Keratinocyte (primary cell): ENCODE measurements around the gene STK4. TPM values are rescaled to one million over a fixed set of nuclear protein-coding genes. Genes with fewer than 3 reads are reported as not detected.

ENCODE experiments used
- DNase-seq: peaks from one replicate; pipeline ENCODE4 v3.0.0-alpha.2; 2011; ENCODE audit warnings: low read depth, missing footprints, low spot score
- FAIRE-seq: peaks from 2 replicates; lab custom pipeline; 2011; peaks lifted over from hg19 to GRCh38; lab: Jason Lieb, UNC
- H2AFZ ChIP-seq: 2 replicates; pipeline ENCODE4 v1.6.0; 2012; ENCODE audit warnings: low read length, control low read depth, inconsistent platforms; ENCODE audit not compliant: control insufficient read depth
- H3K27ac ChIP-seq: 2 replicates; pipeline ENCODE4 v1.5.1; 2011; ENCODE audit warnings: low read length; ENCODE audit not compliant: control insufficient read depth, insufficient read depth
- H3K27me3 ChIP-seq: 3 replicates; pipeline ENCODE4 v1.6.0; 2011; ENCODE audit warnings: low read length; ENCODE audit not compliant: control insufficient read depth, insufficient read depth; ENCODE audit errors: extremely low read depth
- H3K36me3 ChIP-seq, 2 experiments: 2 replicates in 1 of 2; 3 replicates in 1 of 2; pipeline ENCODE4 v1.5.1; 2011; ENCODE audit warnings: low read length in 2 of 2, mild to moderate bottlenecking in 1 of 2; ENCODE audit not compliant: control insufficient read depth in 2 of 2, insufficient read depth in 2 of 2; ENCODE audit errors: extremely low read depth in 1 of 2
- H3K4me1 ChIP-seq: 3 replicates; pipeline ENCODE4 v1.5.1; 2011; ENCODE audit warnings: low read length; ENCODE audit not compliant: control insufficient read depth, insufficient read depth; ENCODE audit errors: extremely low read depth
- H3K4me2 ChIP-seq: 3 replicates; pipeline ENCODE4 v1.6.0; 2011; ENCODE audit warnings: low read depth, low read length; ENCODE audit not compliant: control insufficient read depth, insufficient read depth; ENCODE audit errors: extremely low read depth
- H3K4me3 ChIP-seq, 3 experiments: fragments of 200-600 bp in 1 of 3; sonication (generic) in 1 of 3; 2 replicates in 2 of 3; 3 replicates in 1 of 3; pipeline ENCODE4 v1.5.1; 2011 to 2016; ENCODE audit warnings: low read length in 3 of 3, mild to moderate bottlenecking in 3 of 3, control low read depth in 2 of 3, inconsistent platforms in 1 of 3, low read depth in 1 of 3, mixed read lengths in 1 of 3, mixed run types in 1 of 3, moderate library complexity in 1 of 3; ENCODE audit not compliant: control insufficient read depth in 2 of 3, insufficient read depth in 2 of 3; ENCODE audit errors: extremely low read depth in 1 of 3
- H3K79me2 ChIP-seq: 2 replicates; pipeline ENCODE4 v1.6.0; 2012; ENCODE audit warnings: low read length; ENCODE audit not compliant: control insufficient read depth, insufficient read depth
- H3K9ac ChIP-seq: 3 replicates; pipeline ENCODE4 v1.6.0; 2011; ENCODE audit warnings: low read length; ENCODE audit not compliant: control insufficient read depth, insufficient read depth; ENCODE audit errors: extremely low read depth
- H3K9me1 ChIP-seq: 3 replicates; pipeline ENCODE4 v1.6.0; 2011; ENCODE audit warnings: low read length; ENCODE audit not compliant: control insufficient read depth, insufficient read depth; ENCODE audit errors: extremely low read depth
- H3K9me3 ChIP-seq: 2 replicates; pipeline ENCODE4 v1.5.1; 2012; ENCODE audit warnings: low read depth, low read length; ENCODE audit not compliant: control insufficient read depth
- H4K20me1 ChIP-seq: 3 replicates; pipeline ENCODE4 v1.6.0; 2011; ENCODE audit warnings: low read length; ENCODE audit not compliant: control insufficient read depth, insufficient read depth; ENCODE audit errors: extremely low read depth
- EZH2 ChIP-seq: IDR thresholded peaks from one replicate; pipeline ENCODE4 v1.6.1; 2012; ENCODE audit warnings: inconsistent platforms, mild to moderate bottlenecking, low read length, moderate library complexity
- dilution Hi-C: fragments of 300-500 bp; cut with MboI; formaldehyde crosslinking; loops from one replicate; pipeline ENCODE4 v1.7.0; 2020; ENCODE audit warnings: low sequenced_read_pairs; ENCODE audit not compliant: extremely low pct_ligation_motif_present
- polyA plus RNA-seq, 5 experiments: library from polyadenylated mRNA; depleted of rRNA in 3 of 5; stranded (reverse) in 3 of 5; stranded (forward) in 1 of 5; unstranded in 1 of 5; fragments of >200 nt; gene quantifications; 1 replicate in 1 of 5; 2 replicates in 3 of 5; 3 replicates in 1 of 5; pipeline versions ENCODE4 v1.2.1 to v1.2.3, GENCODE V29; 2011 to 2012; ENCODE audit warnings: missing spikeins in 2 of 5, low read depth in 1 of 5, low replicate concordance in 1 of 5
- TF ChIP-seq, protein P1 (sequence below), 3 experiments: IDR thresholded peaks in 1 of 3; conservative IDR thresholded peaks in 1 of 3; optimal IDR thresholded peaks in 1 of 3; 2 replicates in 2 of 3; 3 replicates in 1 of 3; pipeline versions ENCODE3 to v1.5.1; 2011; ENCODE audit warnings: low read length in 3 of 3, mild to moderate bottlenecking in 3 of 3, moderate library complexity in 2 of 3, control low read depth in 1 of 3, inconsistent platforms in 1 of 3; ENCODE audit not compliant: insufficient read depth in 2 of 3; ENCODE audit errors: extremely low read depth in 1 of 3

The STK4 gene
- polyA plus RNA-seq, 1 donor (not counting 4 experiments of a cell fraction or from before 2014, with no cell fraction given), result 30.5 TPM

DNA sequence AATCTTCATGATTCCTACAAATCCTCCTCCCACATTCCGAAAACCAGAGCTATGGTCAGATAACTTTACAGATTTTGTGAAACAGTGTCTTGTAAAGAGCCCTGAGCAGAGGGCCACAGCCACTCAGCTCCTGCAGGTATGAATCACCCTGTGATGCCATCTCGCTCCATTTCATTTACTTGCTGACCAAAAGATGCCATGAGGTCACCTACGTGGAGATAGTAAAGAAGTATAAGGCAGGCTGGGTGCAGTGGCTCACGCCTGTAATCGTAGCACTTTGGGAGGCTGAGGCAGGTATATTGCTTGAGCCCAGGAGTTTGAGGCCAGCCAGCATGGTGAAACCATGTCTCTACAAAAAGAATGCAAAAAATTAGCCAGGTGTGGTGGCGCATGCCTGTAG lies 30.9 kb downstream of the STK4 start:
- no peak overlapping the region for H3K9ac ChIP-seq
- peaks cover 20 to 32% of the 10 kb centered on the region in 2 experiments for H3K36me3 ChIP-seq
- H3K9me3 ChIP-seq, result no peaks in the 10 kb centered on the region
- no peak overlapping the region for H3K4me2 ChIP-seq
- FAIRE-seq (no peak), DNase-seq (no peak)
- no peak overlapping the region for H3K4me3 ChIP-seq
- H3K9me1 ChIP-seq, result no peaks in the 10 kb centered on the region
- H4K20me1 ChIP-seq, result no peaks in the 10 kb centered on the region
- peaks cover 5% of the 10 kb centered on the region for H3K79me2 ChIP-seq
- TF ChIP-seq EZH2, result no peak
- TF ChIP-seq, protein P1, sequence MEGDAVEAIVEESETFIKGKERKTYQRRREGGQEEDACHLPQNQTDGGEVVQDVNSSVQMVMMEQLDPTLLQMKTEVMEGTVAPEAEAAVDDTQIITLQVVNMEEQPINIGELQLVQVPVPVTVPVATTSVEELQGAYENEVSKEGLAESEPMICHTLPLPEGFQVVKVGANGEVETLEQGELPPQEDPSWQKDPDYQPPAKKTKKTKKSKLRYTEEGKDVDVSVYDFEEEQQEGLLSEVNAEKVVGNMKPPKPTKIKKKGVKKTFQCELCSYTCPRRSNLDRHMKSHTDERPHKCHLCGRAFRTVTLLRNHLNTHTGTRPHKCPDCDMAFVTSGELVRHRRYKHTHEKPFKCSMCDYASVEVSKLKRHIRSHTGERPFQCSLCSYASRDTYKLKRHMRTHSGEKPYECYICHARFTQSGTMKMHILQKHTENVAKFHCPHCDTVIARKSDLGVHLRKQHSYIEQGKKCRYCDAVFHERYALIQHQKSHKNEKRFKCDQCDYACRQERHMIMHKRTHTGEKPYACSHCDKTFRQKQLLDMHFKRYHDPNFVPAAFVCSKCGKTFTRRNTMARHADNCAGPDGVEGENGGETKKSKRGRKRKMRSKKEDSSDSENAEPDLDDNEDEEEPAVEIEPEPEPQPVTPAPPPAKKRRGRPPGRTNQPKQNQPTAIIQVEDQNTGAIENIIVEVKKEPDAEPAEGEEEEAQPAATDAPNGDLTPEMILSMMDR (optimal IDR thresholded peaks at IDR 0.05 in 1 of 3, IDR thresholded peaks at IDR 0.05 in 1 of 3, conservative IDR thresholded peaks at IDR 0.05 in 1 of 3; ENCODE audit: extremely low read depth in 1 of 3, insufficient read depth in 2 of 3, low read length in 3 of 3), result no peak
- H3K27me3 ChIP-seq, result no peaks in the 10 kb centered on the region
- H3K27ac ChIP-seq, result no peak overlapping the region
- H3K4me1 ChIP-seq, result peaks cover 25% of the 10 kb centered on the region
- dilution Hi-C loops, result no loop called here
- no peak overlapping the region for H2AFZ ChIP-seq

DNA sequence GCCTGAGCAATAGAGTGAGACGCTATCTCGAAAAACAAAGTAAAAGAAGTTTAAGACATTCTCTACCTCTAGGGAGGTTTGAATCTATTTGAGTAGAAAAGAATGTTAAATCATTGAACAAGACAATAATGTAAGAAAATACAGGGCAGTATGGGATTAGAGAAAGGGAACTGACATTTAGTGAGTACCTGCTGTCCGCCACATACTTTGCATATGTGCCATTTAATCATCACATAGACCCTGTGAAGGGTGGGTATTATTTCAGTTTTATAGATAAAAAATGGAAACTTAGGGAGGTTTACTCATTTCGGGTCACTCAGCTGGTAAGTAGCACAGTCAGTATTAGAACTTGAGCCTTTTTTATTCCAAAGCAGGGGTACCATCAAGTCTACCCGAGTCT lies 31.4 kb downstream of the STK4 start:
- H3K4me1 ChIP-seq, result peaks cover 25% of the 10 kb centered on the region

More for the DNA sequence above, 31.4 kb downstream of the STK4 start:
- Histone ChIP-seq H3K9me1 (no peaks in the 10 kb centered on the region), H3K27ac (no peak overlapping the region), H3K27me3 (no peaks in the 10 kb centered on the region), H2AFZ (no peak overlapping the region), H3K4me2 (no peak overlapping the region), H3K36me3 (peaks cover 22 to 34% of the 10 kb centered on the region in 2 experiments), H3K79me2 (peaks cover 5% of the 10 kb centered on the region), H3K9me3 (no peaks in the 10 kb centered on the region), H4K20me1 (no peaks in the 10 kb centered on the region), H3K4me3 (no peak overlapping the region), H3K9ac (no peak overlapping the region)
- TF ChIP-seq EZH2, result no peak
- TF ChIP-seq, protein P1 (optimal IDR thresholded peaks at IDR 0.05 in 1 of 3, IDR thresholded peaks at IDR 0.05 in 1 of 3, conservative IDR thresholded peaks at IDR 0.05 in 1 of 3; ENCODE audit: extremely low read depth in 1 of 3, insufficient read depth in 2 of 3, low read length in 3 of 3), result no peak
- DNase-seq (no peak), FAIRE-seq (no peak)
- dilution Hi-C loops, result no loop called here
